Measurements from ENCODE around the gene METTL4.

GRCh38 chr18:2618009-2618408 lies 46.7 kb upstream of the METTL4 start:
- no peak for TF ChIP-seq MEIS1 (CRISPR knock-in tag; IDR thresholded peaks at IDR 0.05; ENCODE audit: borderline replicate concordance)
- TF ChIP-seq ZNF350 (tag by site-specific recombination; IDR thresholded peaks at IDR 0.05): no peak
- TF ChIP-seq CTCF (tag by site-specific recombination; IDR thresholded peaks at IDR 0.05): no peak
- TF ChIP-seq, protein P1, sequence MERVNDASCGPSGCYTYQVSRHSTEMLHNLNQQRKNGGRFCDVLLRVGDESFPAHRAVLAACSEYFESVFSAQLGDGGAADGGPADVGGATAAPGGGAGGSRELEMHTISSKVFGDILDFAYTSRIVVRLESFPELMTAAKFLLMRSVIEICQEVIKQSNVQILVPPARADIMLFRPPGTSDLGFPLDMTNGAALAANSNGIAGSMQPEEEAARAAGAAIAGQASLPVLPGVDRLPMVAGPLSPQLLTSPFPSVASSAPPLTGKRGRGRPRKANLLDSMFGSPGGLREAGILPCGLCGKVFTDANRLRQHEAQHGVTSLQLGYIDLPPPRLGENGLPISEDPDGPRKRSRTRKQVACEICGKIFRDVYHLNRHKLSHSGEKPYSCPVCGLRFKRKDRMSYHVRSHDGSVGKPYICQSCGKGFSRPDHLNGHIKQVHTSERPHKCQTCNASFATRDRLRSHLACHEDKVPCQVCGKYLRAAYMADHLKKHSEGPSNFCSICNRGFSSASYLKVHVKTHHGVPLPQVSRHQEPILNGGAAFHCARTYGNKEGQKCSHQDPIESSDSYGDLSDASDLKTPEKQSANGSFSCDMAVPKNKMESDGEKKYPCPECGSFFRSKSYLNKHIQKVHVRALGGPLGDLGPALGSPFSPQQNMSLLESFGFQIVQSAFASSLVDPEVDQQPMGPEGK (tag by site-specific recombination; IDR thresholded peaks at IDR 0.05): no peak
- TF ChIP-seq ZNF560 (tag by site-specific recombination; IDR thresholded peaks at IDR 0.05; ENCODE audit: borderline replicate concordance): no peak
- TF ChIP-seq ATF2 (tag by site-specific recombination; IDR thresholded peaks at IDR 0.05; ENCODE audit: low read depth): no peak
- TF ChIP-seq ZNF626 (tag by site-specific recombination; IDR thresholded peaks at IDR 0.05): no peak
- no peak for TF ChIP-seq ZSCAN30 (tag by site-specific recombination; IDR thresholded peaks at IDR 0.05)
- TF ChIP-seq RBAK (tag by site-specific recombination; IDR thresholded peaks at IDR 0.05): no peak
- TF ChIP-seq ZBTB1 (tag by site-specific recombination; IDR thresholded peaks at IDR 0.05): no peak
- no peak for TF ChIP-seq BCL11A (tag by site-specific recombination; IDR thresholded peaks at IDR 0.05; ENCODE audit: low read depth)
- TF ChIP-seq HOXA7 (CRISPR knock-in tag; IDR thresholded peaks at IDR 0.05; ENCODE audit: borderline replicate concordance): no peak

Data from HEK293 (cell line).